H1 (cell line): Measurements from ENCODE around the gene IP6K1. TPM values are rescaled to one million over a fixed set of nuclear protein-coding genes. Genes with fewer than 3 reads are reported as not detected.

Source experiments
- CTCF ChIA-PET: fragments of 300-600 bp; sonication (Branson Sonifier 250); formaldehyde crosslinking; loops from one replicate; lab custom pipeline; 2021; ENCODE audit not compliant: partially characterized antibody; lab: Charles Lee
- POLR2A ChIA-PET: fragments of 300-600 bp; sonication (Branson Sonifier 250); formaldehyde crosslinking; loops from one replicate; lab custom pipeline; 2021; ENCODE audit warnings: inconsistent platforms; ENCODE audit not compliant: partially characterized antibody; lab: Charles Lee
- DNase-seq, 2 experiments: peaks; one replicate each; pipeline versions ENCODE4 v3.0.0 to v3.0.0-alpha.2; 2010 to 2022; ENCODE audit warnings: low spot score in 2 of 2, low read depth in 1 of 2, mixed read lengths in 1 of 2
- FAIRE-seq: peaks from 2 replicates; lab custom pipeline; 2011; peaks lifted over from hg19 to GRCh38; lab: Jason Lieb, UNC
- H2AFZ ChIP-seq: 2 replicates; pipeline ENCODE4 v1.8.1; 2012; ENCODE audit warnings: low read length, inconsistent platforms
- H2AK5ac ChIP-seq: 2 replicates; pipeline ENCODE4 v1.6.1; 2013; ENCODE audit warnings: low read depth, low read length
- H2BK120ac ChIP-seq: replicated peaks from 2 replicates; pipeline ENCODE3; 2013; ENCODE audit warnings: low read depth, low read length, inconsistent platforms
- H2BK12ac ChIP-seq: 2 replicates; pipeline ENCODE4 v1.6.1; 2013; ENCODE audit warnings: low read depth, low read length
- H2BK15ac ChIP-seq: 2 replicates; pipeline ENCODE4 v1.6.1; 2013; ENCODE audit warnings: low read length
- H2BK20ac ChIP-seq: 2 replicates; pipeline ENCODE4 v1.6.1; 2013; ENCODE audit warnings: low read length
- H2BK5ac ChIP-seq: 2 replicates; pipeline ENCODE4 v1.6.1; 2013; ENCODE audit warnings: low read depth, low read length
- H3K14ac ChIP-seq: 2 replicates; pipeline ENCODE4 v1.6.1; 2013; ENCODE audit warnings: inconsistent platforms; ENCODE audit not compliant: insufficient read length
- H3K18ac ChIP-seq: 2 replicates; pipeline ENCODE4 v1.6.1; 2013; ENCODE audit warnings: low read length; ENCODE audit errors: extremely low read depth
- H3K23ac ChIP-seq: 2 replicates; pipeline ENCODE4 v1.6.1; 2013; ENCODE audit warnings: inconsistent platforms; ENCODE audit not compliant: insufficient read length
- H3K23me2 ChIP-seq: 2 replicates; pipeline ENCODE4 v1.6.1; 2013; ENCODE audit warnings: low read depth, low read length
- H3K27ac ChIP-seq: 2 replicates; pipeline ENCODE4 v1.6.1; 2011; ENCODE audit warnings: low read depth, low read length, inconsistent platforms
- H3K27me3 ChIP-seq, 4 experiments: replicated peaks in 1 of 4; 1 replicate in 1 of 4; 2 replicates in 3 of 4; pipeline versions ENCODE4 v1.6.1 to v1.8.1; 2011 to 2013; ENCODE audit warnings: low read length in 3 of 4, mild to moderate bottlenecking in 3 of 4, inconsistent platforms in 2 of 4, mixed read lengths in 2 of 4, moderate library complexity in 1 of 4; ENCODE audit not compliant: control insufficient read depth in 3 of 4, insufficient read depth in 3 of 4; ENCODE audit errors: extremely low read depth in 1 of 4
- H3K36me3 ChIP-seq, 4 experiments: 2 replicates each; pipeline versions ENCODE4 v1.6.1 to v1.8.1; 2011 to 2013; ENCODE audit warnings: mild to moderate bottlenecking in 4 of 4, low read length in 3 of 4, moderate library complexity in 2 of 4, control low read depth in 1 of 4, inconsistent platforms in 1 of 4; ENCODE audit not compliant: insufficient read depth in 4 of 4, control insufficient read depth in 2 of 4
- H3K4ac ChIP-seq: replicated peaks from 2 replicates; pipeline ENCODE3; 2013; ENCODE audit warnings: low read length, low read depth, mixed read lengths, inconsistent platforms; ENCODE audit not compliant: insufficient read length
- H3K4me1 ChIP-seq, 4 experiments: replicated peaks in 1 of 4; 1 replicate in 1 of 4; 2 replicates in 3 of 4; pipeline versions ENCODE4 v1.6.1 to v1.8.1; 2011 to 2013; ENCODE audit warnings: low read length in 3 of 4, inconsistent platforms in 2 of 4, mixed read lengths in 1 of 4; ENCODE audit not compliant: insufficient read depth in 4 of 4, control insufficient read depth in 3 of 4
- H3K4me2 ChIP-seq, 2 experiments: 2 replicates each; pipeline versions ENCODE4 v1.6.1 to v1.8.1; 2011 to 2013; ENCODE audit warnings: low read depth in 2 of 2, low read length in 2 of 2, control low read depth in 1 of 2, inconsistent platforms in 1 of 2, mild to moderate bottlenecking in 1 of 2; ENCODE audit not compliant: insufficient read depth in 1 of 2
- H3K4me3 ChIP-seq, 4 experiments: fragments of 200-600, 300-600 bp in 1 of 4; sonication (generic), shearing (Covaris generic), sonication (Bioruptor Twin) in 1 of 4; 2 replicates each; pipeline versions ENCODE4 v1.5.1 to v1.8.1; 2011 to 2016; ENCODE audit warnings: low read length in 4 of 4, low read depth in 3 of 4, control low read depth in 2 of 4, inconsistent platforms in 2 of 4, mild to moderate bottlenecking in 2 of 4, mixed read lengths in 1 of 4, moderate library complexity in 1 of 4; ENCODE audit not compliant: insufficient read depth in 2 of 4; ENCODE audit errors: extremely low read depth in 1 of 4
- H3K56ac ChIP-seq: replicated peaks from 2 replicates; pipeline ENCODE3; 2013; ENCODE audit warnings: low read depth, mild to moderate bottlenecking, mixed read lengths, low read length, inconsistent platforms; ENCODE audit not compliant: insufficient read length
- H3K79me1 ChIP-seq: 2 replicates; pipeline ENCODE4 v1.6.1; 2013; ENCODE audit warnings: low read depth, low read length, control low read depth
- H3K79me2 ChIP-seq, 2 experiments: 2 replicates each; pipeline versions ENCODE4 v1.6.1 to v1.8.1; 2012 to 2013; ENCODE audit warnings: low read length in 2 of 2, mild to moderate bottlenecking in 2 of 2, inconsistent platforms in 1 of 2; ENCODE audit not compliant: insufficient read depth in 2 of 2, control insufficient read depth in 1 of 2
- H3K9ac ChIP-seq, 4 experiments: replicated peaks in 1 of 4; 1 replicate in 1 of 4; 2 replicates in 3 of 4; pipeline versions ENCODE4 v1.6.1 to v1.8.1; 2011 to 2013; ENCODE audit warnings: low read depth in 3 of 4, low read length in 3 of 4, control low read depth in 2 of 4, mild to moderate bottlenecking in 2 of 4, moderate library complexity in 2 of 4, inconsistent platforms in 1 of 4; ENCODE audit errors: extremely low read depth in 1 of 4
- H3K9me3 ChIP-seq, 2 experiments: 2 replicates each; pipeline versions ENCODE4 v1.6.1 to v1.8.1; 2012 to 2013; ENCODE audit warnings: mild to moderate bottlenecking in 2 of 2, moderate library complexity in 2 of 2, control low read depth in 1 of 2, inconsistent platforms in 1 of 2, low read depth in 1 of 2, low read length in 1 of 2, mixed read lengths in 1 of 2; ENCODE audit not compliant: insufficient read depth in 2 of 2
- H4K20me1 ChIP-seq, 2 experiments: replicated peaks in 1 of 2; 2 replicates each; pipeline versions ENCODE3 to v1.8.1; 2011 to 2013; ENCODE audit warnings: inconsistent platforms in 2 of 2, low read length in 2 of 2, mild to moderate bottlenecking in 1 of 2; ENCODE audit not compliant: insufficient read depth in 2 of 2, control insufficient read depth in 1 of 2
- H4K5ac ChIP-seq: 2 replicates; pipeline ENCODE4 v1.6.1; 2013; ENCODE audit warnings: low read length, low read depth, mixed read lengths, inconsistent platforms; ENCODE audit not compliant: insufficient read length
- H4K8ac ChIP-seq: 2 replicates; pipeline ENCODE4 v1.8.0; 2013; ENCODE audit warnings: mild to moderate bottlenecking, moderate library complexity, low read length, inconsistent platforms; ENCODE audit not compliant: insufficient read depth; ENCODE audit errors: extremely low read depth
- H4K91ac ChIP-seq: replicated peaks from 2 replicates; pipeline ENCODE3; 2013; ENCODE audit warnings: low read length, mixed read lengths, inconsistent platforms; ENCODE audit not compliant: insufficient read length
- RFX5 ChIP-seq: IDR thresholded peaks from 2 replicates; pipeline ENCODE4 v1.6.1; 2011; ENCODE audit warnings: low read depth, low read length, improper control_type of control experiment, borderline replicate concordance
- RNF2 ChIP-seq: fragments of 200-900, 300-1000 bp; sonication (generic); IDR thresholded peaks from 2 replicates; pipeline ENCODE4 v1.7.1; 2016; ENCODE audit warnings: borderline replicate concordance, low read depth, mild to moderate bottlenecking, antibody characterized with exemption, low read length; ENCODE audit not compliant: poor library complexity, severe bottlenecking; ENCODE audit errors: missing control alignments
- SP2 ChIP-seq: IDR thresholded peaks from 2 replicates; pipeline ENCODE4 v1.6.1; 2012; ENCODE audit warnings: mild to moderate bottlenecking, low read length, inconsistent platforms
- SRF ChIP-seq: IDR thresholded peaks from 2 replicates; pipeline ENCODE4 v1.6.1; 2011; ENCODE audit warnings: mild to moderate bottlenecking, low read depth, low read length, moderate library complexity
- WGBS, 2 experiments: shearing (Covaris generic) in 1 of 2; methylation state at CpG; one replicate each; pipeline versions ENCODE4 v1.1.6 to v1.1.7; 2013 to 2015; ENCODE audit warnings: low lambda C conversion rate in 2 of 2, mixed read lengths in 2 of 2, inconsistent platforms in 1 of 2, low coverage in 1 of 2, missing lambda C conversion rate in 1 of 2; ENCODE audit not compliant: insufficient replicate concordance in 2 of 2, insufficient coverage in 1 of 2, insufficient read length in 1 of 2; ENCODE audit errors: extremely low coverage in 1 of 2, missing lambda C conversion rate in 1 of 2; 5-methylcytosine and 5-hydroxymethylcytosine counted together
- polyA plus RNA-seq, 7 experiments: library from polyadenylated mRNA; depleted of rRNA in 3 of 7; stranded (reverse) in 5 of 7; unstranded in 2 of 7; fragments of >200 nt in 5 of 7; fragments of 200-250 nt in 2 of 7; gene quantifications; 1 replicate in 5 of 7; 2 replicates in 1 of 7; 4 replicates in 1 of 7; pipeline versions ENCODE4 v1.2.1 to v1.2.3, GENCODE V29; 2011 to 2013; ENCODE audit warnings: missing spikeins in 2 of 7, mixed read lengths in 2 of 7
- total RNA-seq: library from RNA; stranded (reverse); fragmentation: NEBNext Ultra II Directional; extraction: Animal tissue kit (Norgen Biotek cat#: 25700); gene quantifications from 2 replicates; pipeline ENCODE4 v1.2.1, GENCODE V29; 2021

IP6K1 gene
- total and polyA plus RNA-seq, 2 of the 8 experiments (the other 6 are each of a cell fraction or from before 2014, with no cell fraction given) = 31.5 to 35.2 TPM

DNA sequence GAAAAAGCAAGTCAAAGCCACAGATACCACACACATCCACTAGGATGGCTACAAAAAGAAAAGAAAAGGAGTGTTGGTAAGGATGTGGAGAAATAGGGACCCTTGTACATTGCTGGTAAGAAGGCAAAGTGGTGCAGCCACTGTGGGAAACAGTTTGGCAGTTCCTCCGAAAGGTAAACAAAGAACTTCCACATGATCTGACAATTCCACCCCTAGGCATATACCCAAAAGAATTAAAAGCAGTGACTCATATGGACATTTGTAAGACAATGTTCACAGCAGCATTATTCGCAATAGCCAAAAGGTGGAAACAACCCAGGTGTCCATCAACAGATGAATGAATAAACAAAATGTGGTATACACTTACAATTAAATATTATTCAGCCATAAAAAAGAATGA lies 40.4 kb downstream of the IP6K1 start:
- Histone ChIP-seq H4K8ac (no peak overlapping the region), H3K36me3 (peaks cover 0 to 9% (median 3%) of the 10 kb centered on the region in 4 experiments; a peak in 4 of 8 replicates), H2BK15ac (no peak overlapping the region), H4K91ac (no peak overlapping the region), H3K56ac (no peak overlapping the region), H2AK5ac (no peak overlapping the region)
- CTCF ChIA-PET = interaction anchor here (0.6 to 1.2 kb wide), 3 partner anchors 10 to 36 kb away, joined by 3 read pairs; no protein-coding TSS in a partner anchor
- no peak for TF ChIP-seq SRF
- no peak for TF ChIP-seq RNF2
- no peak for TF ChIP-seq RFX5
- no peak for TF ChIP-seq SP2
- TF ChIP-seq, all 59 proteins: peak for 0
- Histone ChIP-seq H2AFZ (no peak overlapping the region), H2BK20ac (no peak overlapping the region), H3K9ac (no peak overlapping the region), H4K20me1 (peaks cover 0 to 5% of the 10 kb centered on the region in 2 experiments), H3K18ac (no peak overlapping the region), H2BK120ac (no peak overlapping the region), H3K23ac (no peak overlapping the region), H3K79me1 (peaks cover 4% of the 10 kb centered on the region; the same call in 1 of the 2 replicates), H3K79me2 (peaks cover 0 to 20% of the 10 kb centered on the region in 2 experiments; a peak in 2 of 4 replicates), H2BK12ac (no peak overlapping the region), H3K9me3 (no peaks in the 10 kb centered on the region), H3K27me3 (no peaks in the 10 kb centered on the region), H3K4me3 (no peak overlapping the region), H3K23me2 (no peaks in the 10 kb centered on the region; the same call in 1 of the 2 replicates), H3K4me2 (no peak overlapping the region), H4K5ac (no peak overlapping the region), H2BK5ac (no peak overlapping the region), H3K27ac (no peak overlapping the region), H3K14ac (no peak overlapping the region), H3K4ac (no peak overlapping the region), H3K4me1 (no peaks in the 10 kb centered on the region)
- WGBS, 2 experiments = 97% methylated on average over 2 of the region's 2 CpGs; no CpG with 5 or more reads in 1 of the 2 experiments
- DNase-seq (no peak), FAIRE-seq (no peak)
- POLR2A ChIA-PET = no interaction called here
